ENCODE data around the gene ZBTB43.
A peak's percentile ranks its signal among the peaks of the same experiment; 100 is the strongest.

Gene ZBTB43

DNA sequence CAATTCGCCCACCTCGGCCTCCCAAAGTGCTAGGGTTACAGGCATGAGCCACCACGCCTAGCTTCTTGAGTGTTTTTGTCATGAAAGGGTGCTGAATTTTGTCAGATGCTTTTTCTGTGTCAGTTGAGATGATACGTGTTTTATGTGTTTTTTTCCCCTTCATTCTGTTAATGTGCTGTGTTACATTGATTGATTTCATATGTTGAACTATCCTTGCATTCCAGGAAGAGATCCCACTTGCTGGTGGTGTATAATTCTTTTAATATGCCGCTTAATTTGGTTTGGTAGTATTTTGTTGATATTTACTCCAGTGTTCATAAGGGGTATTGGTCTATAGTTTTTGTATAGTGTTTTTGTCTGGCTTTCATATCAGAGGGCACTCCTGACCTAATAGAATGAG, 13.6 kb downstream of the ZBTB43 start:
- Histone ChIP-seq H3K18ac (ENCODE audit: low read depth in 1 of 2, low read length in 2 of 2) (no peak overlapping the region), H3K79me1 (replicated peaks; ENCODE audit: low read length, poor library complexity, severe bottlenecking) (peaks cover 23% of the 10 kb centered on the region), H2AK5ac (ENCODE audit: low read length, severe bottlenecking) (no peak overlapping the region), H3K4me3 (ENCODE audit: insufficient read depth in 1 of 2, low read depth in 1 of 2, low read length in 2 of 2) (no peak overlapping the region), H2BK5ac (ENCODE audit: low read depth, low read length, poor library complexity, severe bottlenecking) (no peak overlapping the region), H2BK12ac (ENCODE audit: low read length in 2 of 2) (no peak overlapping the region), H3K9me3 (ENCODE audit: control insufficient read depth, low read length) (peaks cover 32% of the 10 kb centered on the region), H3K9ac (ENCODE audit: low read length) (no peak overlapping the region), H3K4me1 (ENCODE audit: control insufficient read depth, insufficient read depth, low read depth, low read length) (peaks cover 2% of the 10 kb centered on the region), H3K4me2 (ENCODE audit: low read length, poor library complexity, severe bottlenecking) (no peak overlapping the region), H4K91ac (ENCODE audit: low read length) (no peak overlapping the region), H3K27me3 (ENCODE audit: control insufficient read depth in 1 of 2, insufficient read depth in 1 of 2, low read length in 2 of 2) (no peaks in the 10 kb centered on the region), H3K4ac (ENCODE audit: low read depth in 1 of 2, low read length in 2 of 2) (no peak overlapping the region), H2AFZ (ENCODE audit: low read depth, low read length) (no peak overlapping the region), H4K8ac (ENCODE audit: low read length) (no peak overlapping the region), H3K36me3 (ENCODE audit: control insufficient read depth in 1 of 2, insufficient read depth in 2 of 2, low read depth in 1 of 2, low read length in 2 of 2) (peaks cover 20 to 68% of the 10 kb centered on the region in 2 experiments), H2BK15ac (ENCODE audit: low read depth, poor library complexity, severe bottlenecking) (no peak overlapping the region), H2BK120ac (ENCODE audit: low read depth, low read length) (no peak overlapping the region), H3K27ac (ENCODE audit: low read length, poor library complexity, severe bottlenecking) (no peak overlapping the region), H3K14ac (ENCODE audit: low read length in 2 of 2) (no peak overlapping the region), H3K23ac (ENCODE audit: low read length in 2 of 2) (no peak overlapping the region)
- no peak for DNase-seq
- 96% methylated on average over 5 of the region's 5 CpGs for WGBS

DNA sequence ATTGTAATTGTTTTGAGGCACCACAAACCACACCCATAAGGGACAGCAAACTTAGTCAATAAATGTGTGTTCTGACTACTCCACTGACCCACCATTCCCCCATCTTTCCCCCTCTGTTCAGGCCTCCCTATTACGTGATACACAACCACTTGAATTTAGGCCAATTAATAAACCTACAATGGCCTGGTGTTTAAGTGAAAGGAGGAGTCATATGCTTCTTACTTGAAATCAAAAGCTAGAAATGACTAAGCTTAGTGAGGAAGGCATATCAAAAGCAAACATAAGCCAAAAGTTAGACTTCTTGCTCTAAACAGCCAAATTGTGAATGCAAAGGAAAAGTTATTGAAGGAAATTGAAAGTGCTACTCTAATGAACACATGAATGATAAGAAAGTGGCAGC, 14.6 kb downstream of the ZBTB43 start:
- no peaks in the 10 kb centered on the region for H3K27me3 ChIP-seq (ENCODE audit: control insufficient read depth in 1 of 2, insufficient read depth in 1 of 2, low read length in 2 of 2)

DNA sequence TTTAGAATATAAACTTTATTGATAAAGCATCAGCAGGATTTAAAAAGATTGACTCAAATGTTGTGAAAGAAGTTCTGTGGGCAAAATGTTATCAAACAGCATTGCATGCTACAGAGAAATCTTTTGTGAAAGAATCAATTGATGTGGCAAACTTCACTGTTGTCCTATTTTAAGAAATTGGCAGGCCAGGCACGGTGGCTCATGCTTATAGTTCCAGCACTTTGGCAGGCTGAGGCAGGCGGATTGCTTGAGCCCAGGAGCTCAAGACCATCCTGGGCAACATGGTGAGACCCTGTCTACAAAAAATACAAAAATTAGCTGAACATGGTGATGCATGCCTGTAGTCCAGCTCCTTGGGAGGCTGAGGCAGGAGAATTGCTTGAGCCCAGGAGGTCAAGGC, 17.4 kb downstream of the ZBTB43 start:
- Histone ChIP-seq H3K23ac (ENCODE audit: low read length in 2 of 2) (no peak overlapping the region), H3K4ac (ENCODE audit: low read depth in 1 of 2, low read length in 2 of 2) (no peak overlapping the region), H2AFZ (ENCODE audit: low read depth, low read length) (no peak overlapping the region), H2BK15ac (ENCODE audit: low read depth, poor library complexity, severe bottlenecking) (no peak overlapping the region), H2BK12ac (ENCODE audit: low read length in 2 of 2) (no peak overlapping the region), H3K27me3 (ENCODE audit: control insufficient read depth in 1 of 2, insufficient read depth in 1 of 2, low read length in 2 of 2) (no peaks in the 10 kb centered on the region), H2AK5ac (ENCODE audit: low read length, severe bottlenecking) (no peak overlapping the region), H3K14ac (ENCODE audit: low read length in 2 of 2) (no peak overlapping the region), H4K91ac (ENCODE audit: low read length) (no peak overlapping the region), H4K8ac (ENCODE audit: low read length) (no peak overlapping the region), H3K18ac (ENCODE audit: low read depth in 1 of 2, low read length in 2 of 2) (no peak overlapping the region), H3K9ac (ENCODE audit: low read length) (no peak overlapping the region), H3K9me3 (ENCODE audit: control insufficient read depth, low read length) (peaks cover 27% of the 10 kb centered on the region), H3K27ac (ENCODE audit: low read length, poor library complexity, severe bottlenecking) (no peak overlapping the region), H2BK5ac (ENCODE audit: low read depth, low read length, poor library complexity, severe bottlenecking) (no peak overlapping the region), H3K4me1 (ENCODE audit: control insufficient read depth, insufficient read depth, low read depth, low read length) (peaks cover 3% of the 10 kb centered on the region), H3K79me1 (replicated peaks; ENCODE audit: low read length, poor library complexity, severe bottlenecking) (peaks cover 25% of the 10 kb centered on the region), H3K36me3 (ENCODE audit: control insufficient read depth in 1 of 2, insufficient read depth in 2 of 2, low read depth in 1 of 2, low read length in 2 of 2) (peaks cover 16 to 66% of the 10 kb centered on the region in 2 experiments), H3K4me3 (ENCODE audit: insufficient read depth in 1 of 2, low read depth in 1 of 2, low read length in 2 of 2) (no peak overlapping the region), H3K4me2 (ENCODE audit: low read length, poor library complexity, severe bottlenecking) (no peak overlapping the region), H2BK120ac (ENCODE audit: low read depth, low read length) (no peak overlapping the region)
- WGBS, result 96% methylated on average over 2 of the region's 2 CpGs
- DNase-seq, result no peak

More for the DNA sequence above, 14.6 kb downstream of the ZBTB43 start:
- Histone ChIP-seq H3K4me2 (ENCODE audit: low read length, poor library complexity, severe bottlenecking) (no peak overlapping the region), H3K23ac (ENCODE audit: low read length in 2 of 2) (no peak overlapping the region), H3K79me1 (replicated peaks; ENCODE audit: low read length, poor library complexity, severe bottlenecking) (peaks cover 23% of the 10 kb centered on the region), H2BK5ac (ENCODE audit: low read depth, low read length, poor library complexity, severe bottlenecking) (no peak overlapping the region), H3K4ac (ENCODE audit: low read depth in 1 of 2, low read length in 2 of 2) (no peak overlapping the region), H3K4me1 (ENCODE audit: control insufficient read depth, insufficient read depth, low read depth, low read length) (peaks cover 2% of the 10 kb centered on the region), H2AK5ac (ENCODE audit: low read length, severe bottlenecking) (no peak overlapping the region), H3K27ac (ENCODE audit: low read length, poor library complexity, severe bottlenecking) (no peak overlapping the region), H3K36me3 (ENCODE audit: control insufficient read depth in 1 of 2, insufficient read depth in 2 of 2, low read depth in 1 of 2, low read length in 2 of 2) (peaks cover 20 to 66% of the 10 kb centered on the region in 2 experiments), H4K91ac (ENCODE audit: low read length) (no peak overlapping the region), H2AFZ (ENCODE audit: low read depth, low read length) (no peak overlapping the region), H3K18ac (ENCODE audit: low read depth in 1 of 2, low read length in 2 of 2) (no peak overlapping the region), H2BK12ac (ENCODE audit: low read length in 2 of 2) (no peak overlapping the region), H3K4me3 (ENCODE audit: insufficient read depth in 1 of 2, low read depth in 1 of 2, low read length in 2 of 2) (peak overlapping the region in 1 of 2 experiments; percentile 24), H4K8ac (ENCODE audit: low read length) (no peak overlapping the region), H3K14ac (ENCODE audit: low read length in 2 of 2) (no peak overlapping the region), H2BK120ac (ENCODE audit: low read depth, low read length) (no peak overlapping the region), H3K9me3 (ENCODE audit: control insufficient read depth, low read length) (peaks cover 32% of the 10 kb centered on the region), H2BK15ac (ENCODE audit: low read depth, poor library complexity, severe bottlenecking) (no peak overlapping the region), H3K9ac (ENCODE audit: low read length) (no peak overlapping the region)
- WGBS, result no CpG with 5 or more reads among the region's 1 CpG
- no peak for DNase-seq

DNA sequence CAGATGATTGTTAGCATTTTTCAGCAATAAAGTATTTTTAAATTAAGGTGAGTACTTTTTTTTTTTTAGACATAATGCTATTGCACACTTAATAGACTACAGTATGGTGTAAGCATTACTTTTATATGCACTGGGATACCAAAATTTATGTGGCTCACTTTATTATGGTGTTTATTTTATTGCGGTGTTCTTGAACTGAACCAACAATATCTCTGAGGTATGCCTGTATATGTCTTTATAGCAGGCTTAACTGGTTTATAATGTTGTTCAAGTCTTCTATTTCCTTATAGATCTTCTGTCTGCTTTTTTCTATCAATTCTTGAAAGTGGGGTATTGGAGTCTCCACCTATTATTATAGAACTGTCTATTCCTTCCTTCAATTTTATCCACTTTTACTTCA, 18.0 kb downstream of the ZBTB43 start:
- Histone ChIP-seq H3K79me1 (replicated peaks; ENCODE audit: low read length, poor library complexity, severe bottlenecking) (peaks cover 27% of the 10 kb centered on the region), H2AFZ (ENCODE audit: low read depth, low read length) (no peak overlapping the region), H3K9me3 (ENCODE audit: control insufficient read depth, low read length) (peaks cover 27% of the 10 kb centered on the region), H3K4me3 (ENCODE audit: insufficient read depth in 1 of 2, low read depth in 1 of 2, low read length in 2 of 2) (no peak overlapping the region), H3K18ac (ENCODE audit: low read depth in 1 of 2, low read length in 2 of 2) (no peak overlapping the region), H3K9ac (ENCODE audit: low read length) (no peak overlapping the region), H4K8ac (ENCODE audit: low read length) (no peak overlapping the region), H3K4me1 (ENCODE audit: control insufficient read depth, insufficient read depth, low read depth, low read length) (peaks cover 3% of the 10 kb centered on the region), H4K91ac (ENCODE audit: low read length) (no peak overlapping the region), H2BK5ac (ENCODE audit: low read depth, low read length, poor library complexity, severe bottlenecking) (peak overlapping the region; percentile 69), H2BK120ac (ENCODE audit: low read depth, low read length) (no peak overlapping the region), H3K27ac (ENCODE audit: low read length, poor library complexity, severe bottlenecking) (no peak overlapping the region), H3K27me3 (ENCODE audit: control insufficient read depth in 1 of 2, insufficient read depth in 1 of 2, low read length in 2 of 2) (no peaks in the 10 kb centered on the region), H3K36me3 (ENCODE audit: control insufficient read depth in 1 of 2, insufficient read depth in 2 of 2, low read depth in 1 of 2, low read length in 2 of 2) (peaks cover 17 to 65% of the 10 kb centered on the region in 2 experiments), H2BK15ac (ENCODE audit: low read depth, poor library complexity, severe bottlenecking) (no peak overlapping the region), H2BK12ac (ENCODE audit: low read length in 2 of 2) (no peak overlapping the region), H3K23ac (ENCODE audit: low read length in 2 of 2) (no peak overlapping the region), H2AK5ac (ENCODE audit: low read length, severe bottlenecking) (no peak overlapping the region), H3K4ac (ENCODE audit: low read depth in 1 of 2, low read length in 2 of 2) (no peak overlapping the region), H3K14ac (ENCODE audit: low read length in 2 of 2) (no peak overlapping the region), H3K4me2 (ENCODE audit: low read length, poor library complexity, severe bottlenecking) (no peak overlapping the region)
- WGBS, result no CpG with 5 or more reads among the region's 1 CpG
- no peak for DNase-seq

All from mesenchymal stem cell (in vitro differentiated cells and primary cell).